Sigmoid colon (tissue), 7 donors: ENCODE data around the gene ZRSR2. TPM values are rescaled to one million over a fixed set of nuclear protein-coding genes. Genes with fewer than 3 reads are reported as not detected.
A peak's percentile ranks its signal among the peaks of the same experiment; 100 is the strongest.

ENCODE experiments used
- DNase-seq: peaks from one replicate; pipeline ENCODE4 v3.0.0-alpha.2; 2019
- H3K27ac ChIP-seq, 4 donors: fragments of 200-600 bp; sonication (generic); one replicate each; pipeline ENCODE4 v1.5.1; 2016 to 2019; ENCODE audit warnings: mild to moderate bottlenecking in 1 of 4
- H3K27me3 ChIP-seq, 3 donors: fragments of 200-600 bp; sonication (generic); one replicate each; pipeline ENCODE4 v1.5.1; 2019; ENCODE audit warnings: mild to moderate bottlenecking in 1 of 3
- H3K36me3 ChIP-seq, 4 donors: fragments of 200-600 bp; sonication (generic); one replicate each; pipeline ENCODE4 v1.5.1; 2016 to 2019
- H3K4me1 ChIP-seq, 4 donors: fragments of 200-600 bp; sonication (generic); one replicate each; pipeline ENCODE4 v1.5.1; 2017 to 2019
- H3K4me3 ChIP-seq, 4 donors: fragments of 200-600 bp; sonication (generic); one replicate each; pipeline ENCODE4 v1.5.1; 2017 to 2019; ENCODE audit warnings: mild to moderate bottlenecking in 2 of 4, moderate library complexity in 1 of 4
- H3K9me3 ChIP-seq, 4 donors: fragments of 200-600 bp in 3 of 4; sonication (generic) in 3 of 4; one replicate each; pipeline versions ENCODE4 v1.5.1 to v1.6.1; 2013 to 2019
- EP300 ChIP-seq, 4 donors: sonication (generic); formaldehyde crosslinking; IDR thresholded peaks; one replicate each; pipeline ENCODE4 v1.6.1; 2017; ENCODE audit warnings: antibody characterized with exemption in 4 of 4
- POLR2A ChIP-seq, 2 donors: fragments of 450-650 bp; IDR thresholded peaks; one replicate each; pipeline ENCODE4 v1.6.1; 2016; ENCODE audit warnings: antibody characterized with exemption in 2 of 2, mild to moderate bottlenecking in 2 of 2, moderate library complexity in 2 of 2
- POLR2AphosphoS5 ChIP-seq, 4 donors: sonication (generic); formaldehyde crosslinking; IDR thresholded peaks; one replicate each; pipeline ENCODE4 v1.6.1; 2017; ENCODE audit warnings: antibody characterized with exemption in 4 of 4
- WGBS, 2 donors: extraction: QIAGEN DNeasy Blood & Tissue Kit; methylation state at CpG; one replicate each; pipeline ENCODE4 v1.1.7; 2013; 5-methylcytosine and 5-hydroxymethylcytosine counted together
- intact Hi-C: fragments of 100-400 bp; cut with DNase I; formaldehyde crosslinking; loops from one replicate; pipeline ENCODE4 v1.15.1; 2023
- polyA plus RNA-seq, 3 donors: library from polyadenylated mRNA; stranded (reverse); fragments of 200-250 nt; gene quantifications; one replicate each; pipeline ENCODE4 v1.2.3, GENCODE V29; 2013
- total RNA-seq, 4 donors: library from RNA; depleted of rRNA; stranded (reverse); fragments of >200 nt; gene quantifications; one replicate each; pipeline ENCODE4 v1.1.0, GENCODE V29; 2016
- TF ChIP-seq, protein P1 (sequence below), 4 experiments: fragments of 450-650 bp in 3 of 4; fragments of 200-600 bp in 1 of 4; IDR thresholded peaks; one replicate each; pipeline ENCODE4 v1.5.1; 2016 to 2019; ENCODE audit warnings: antibody characterized with exemption in 4 of 4, mild to moderate bottlenecking in 3 of 4, moderate library complexity in 2 of 4
- donor health status: healthy with polysubstance abuse.
- donor health status: Bipolar disorder and iron deficiency.
- donor health status: healthy.

ZRSR2 gene
- total and polyA plus RNA-seq, 7 donors: 6.8 to 15.6 (median 12.6) TPM

DNA sequence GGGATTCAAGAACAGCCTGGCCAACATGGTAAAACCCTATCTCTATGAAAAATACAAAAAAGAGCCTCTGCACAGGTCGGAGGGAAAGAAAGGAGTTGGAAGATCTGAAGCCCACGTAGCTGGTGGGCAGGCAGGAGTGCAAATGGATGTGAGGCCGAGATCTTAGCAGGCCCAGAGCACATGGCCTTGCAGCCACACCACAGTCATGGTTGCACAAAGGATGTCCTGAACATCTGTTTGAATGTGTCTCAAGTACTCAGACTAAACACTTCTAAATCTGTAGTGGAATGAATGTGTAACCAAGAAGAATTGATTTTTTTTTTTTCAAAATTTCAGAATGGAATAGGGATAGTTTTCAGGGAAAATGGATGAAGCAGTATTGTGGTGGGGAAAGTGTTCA lies 41.4 kb upstream of the ZRSR2 start:
- Histone ChIP-seq H3K27me3 (no peaks in the 10 kb centered on the region), H3K27ac (peak overlapping the region in 2 of 4 donors; percentile 72 to 76), H3K9me3 (no peaks in the 10 kb centered on the region), H3K4me1 (peaks cover 0 to 30% (median 19%) of the 10 kb centered on the region in 4 donors), H3K36me3 (no peaks in the 10 kb centered on the region), H3K4me3 (no peak overlapping the region)
- intact Hi-C loops: no loop called here
- no peak for TF ChIP-seq EP300 (IDR thresholded peaks at IDR 0.05)
- DNase-seq: no peak
- WGBS, 2 donors: 84 to 86% methylated on average over 3 of the region's 3 CpGs

DNA sequence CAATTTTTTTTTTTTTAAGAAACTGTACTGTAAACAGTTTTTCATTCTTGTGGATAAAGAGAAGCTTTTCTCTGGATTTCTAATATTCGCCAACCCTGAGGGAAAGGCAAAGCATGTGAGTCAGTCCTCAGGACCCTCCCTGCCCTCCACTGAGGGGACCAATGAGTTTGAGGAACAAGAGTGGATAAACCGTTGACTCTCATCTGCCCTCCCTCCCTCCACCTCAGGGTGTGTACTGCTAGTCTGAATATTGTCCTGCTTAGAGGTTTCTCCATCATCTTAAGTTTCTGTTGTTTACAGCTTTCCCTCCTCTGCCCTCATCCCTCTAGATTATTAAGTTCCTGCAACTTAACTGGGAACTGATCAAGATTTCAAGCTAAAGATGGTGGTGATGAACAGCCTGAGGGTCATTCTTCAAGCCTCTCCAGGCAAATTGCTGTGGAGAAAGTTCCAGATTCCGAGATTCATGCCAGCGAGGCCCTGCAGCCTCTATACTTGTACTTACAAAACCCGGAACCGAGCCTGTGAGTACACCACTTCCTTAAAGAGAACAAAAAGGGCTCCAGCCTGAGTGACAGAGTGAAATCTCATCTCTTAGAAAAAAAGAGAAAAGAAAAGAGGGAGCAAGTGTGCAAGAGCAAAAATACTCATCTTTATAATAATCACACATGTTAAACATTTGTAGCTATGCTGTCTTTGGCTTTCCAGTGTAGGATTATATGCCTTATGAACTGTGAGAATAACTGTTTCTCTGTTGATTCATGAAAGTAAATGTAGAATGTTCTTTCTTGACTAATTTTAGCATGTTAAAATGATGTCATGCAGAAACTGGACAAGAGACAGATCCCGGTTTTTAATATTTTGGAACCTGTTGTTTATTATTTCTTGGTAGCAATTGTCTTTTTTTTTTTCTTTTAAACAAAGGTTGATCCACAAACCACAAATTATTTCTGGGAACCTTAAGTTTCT lies 40.4 kb upstream of the ZRSR2 start:
- no peak for DNase-seq
- H3K27me3 ChIP-seq: no peaks in the 10 kb centered on the region
- WGBS, 2 donors: 37 to 64% methylated on average over 7 of the region's 7 CpGs

DNA sequence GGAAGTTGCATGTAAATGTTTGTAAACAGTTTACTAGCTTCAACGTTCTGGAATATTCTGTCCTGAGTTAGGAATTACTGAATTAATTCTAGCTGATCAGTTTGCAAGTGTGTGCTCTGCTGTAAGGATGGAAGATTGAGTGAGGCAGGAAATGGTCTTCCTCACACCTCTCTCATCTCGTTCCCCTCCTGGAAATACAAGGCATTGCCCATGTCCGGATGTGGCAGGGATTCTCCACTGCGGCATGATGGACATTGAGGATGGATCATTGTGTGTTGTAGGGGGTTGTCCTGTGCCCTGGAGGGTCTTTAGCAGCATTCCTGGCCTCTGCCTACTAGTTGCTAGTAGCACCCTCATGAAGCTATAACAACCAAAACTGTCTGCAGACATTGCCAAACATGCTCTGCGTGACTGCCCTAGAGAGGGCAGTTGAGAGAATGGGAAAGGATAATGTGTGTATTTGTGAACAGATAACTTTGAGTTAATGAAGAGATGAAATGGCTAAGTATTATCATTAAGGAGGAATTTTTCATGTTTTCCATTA lies 39.6 kb upstream of the ZRSR2 start:
- DNase-seq: no peak
- no peaks in the 10 kb centered on the region for H3K36me3 ChIP-seq
- intact Hi-C loops: no loop called here
- WGBS, 2 donors: 48 to 55% methylated on average over 5 of the region's 5 CpGs
- no peaks in the 10 kb centered on the region for H3K9me3 ChIP-seq
- H3K4me1 ChIP-seq: peaks cover 0 to 30% (median 19%) of the 10 kb centered on the region in 4 donors
- H3K4me3 ChIP-seq: no peak overlapping the region
- TF ChIP-seq POLR2A (IDR thresholded peaks at IDR 0.05) (no peak), EP300 (IDR thresholded peaks at IDR 0.05) (no peak), POLR2AphosphoS5 (IDR thresholded peaks at IDR 0.05) (no peak)
- TF ChIP-seq, protein P1, sequence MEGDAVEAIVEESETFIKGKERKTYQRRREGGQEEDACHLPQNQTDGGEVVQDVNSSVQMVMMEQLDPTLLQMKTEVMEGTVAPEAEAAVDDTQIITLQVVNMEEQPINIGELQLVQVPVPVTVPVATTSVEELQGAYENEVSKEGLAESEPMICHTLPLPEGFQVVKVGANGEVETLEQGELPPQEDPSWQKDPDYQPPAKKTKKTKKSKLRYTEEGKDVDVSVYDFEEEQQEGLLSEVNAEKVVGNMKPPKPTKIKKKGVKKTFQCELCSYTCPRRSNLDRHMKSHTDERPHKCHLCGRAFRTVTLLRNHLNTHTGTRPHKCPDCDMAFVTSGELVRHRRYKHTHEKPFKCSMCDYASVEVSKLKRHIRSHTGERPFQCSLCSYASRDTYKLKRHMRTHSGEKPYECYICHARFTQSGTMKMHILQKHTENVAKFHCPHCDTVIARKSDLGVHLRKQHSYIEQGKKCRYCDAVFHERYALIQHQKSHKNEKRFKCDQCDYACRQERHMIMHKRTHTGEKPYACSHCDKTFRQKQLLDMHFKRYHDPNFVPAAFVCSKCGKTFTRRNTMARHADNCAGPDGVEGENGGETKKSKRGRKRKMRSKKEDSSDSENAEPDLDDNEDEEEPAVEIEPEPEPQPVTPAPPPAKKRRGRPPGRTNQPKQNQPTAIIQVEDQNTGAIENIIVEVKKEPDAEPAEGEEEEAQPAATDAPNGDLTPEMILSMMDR (IDR thresholded peaks at IDR 0.05): no peak
- peak overlapping the region; percentile 58 to 76 (median 72) for H3K27ac ChIP-seq
- H3K27me3 ChIP-seq: no peaks in the 10 kb centered on the region

More for the DNA sequence above, 40.4 kb upstream of the ZRSR2 start:
- peaks cover 0 to 30% (median 19%) of the 10 kb centered on the region in 4 donors for H3K4me1 ChIP-seq
- no peaks in the 10 kb centered on the region for H3K36me3 ChIP-seq
- intact Hi-C loops: no loop called here
- no peak for TF ChIP-seq POLR2A (IDR thresholded peaks at IDR 0.05)
- H3K27ac ChIP-seq: peak overlapping the region; percentile 58 to 76 (median 72)
- H3K9me3 ChIP-seq: no peaks in the 10 kb centered on the region
- no peak overlapping the region for H3K4me3 ChIP-seq

DNA sequence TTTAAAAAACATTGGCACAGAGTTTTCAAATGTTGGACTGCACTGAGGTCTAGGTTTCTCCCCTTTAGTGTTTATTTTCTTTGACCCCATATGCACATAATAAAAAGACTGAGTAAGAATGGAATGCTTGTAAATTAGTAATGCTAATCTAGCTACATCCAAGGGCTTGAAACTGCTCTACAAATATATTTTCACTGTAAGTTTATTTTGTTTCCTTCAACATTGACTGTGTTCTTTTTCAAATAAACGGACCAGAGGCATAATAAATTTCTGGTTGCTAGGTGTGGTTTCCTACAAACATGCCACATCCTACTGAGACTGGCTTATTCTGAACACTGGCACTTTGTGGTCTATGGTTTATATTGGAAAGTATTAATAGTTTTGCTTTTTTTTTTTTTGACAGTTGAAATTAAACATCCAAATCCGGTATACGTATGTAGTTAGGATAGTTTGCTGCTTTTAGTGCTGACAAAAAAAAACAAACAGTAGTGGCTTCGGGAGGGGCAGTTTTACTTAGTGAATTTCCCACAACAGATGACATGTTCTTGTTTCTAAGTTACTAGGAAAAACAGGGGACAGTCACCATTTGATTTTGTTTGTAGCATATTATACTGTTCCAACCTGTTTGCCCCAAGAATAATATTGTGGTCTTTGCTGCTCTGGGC lies 39.0 kb upstream of the ZRSR2 start:
- 2 to 3% methylated on average over 4 of the region's 4 CpGs for WGBS, 2 donors

DNA sequence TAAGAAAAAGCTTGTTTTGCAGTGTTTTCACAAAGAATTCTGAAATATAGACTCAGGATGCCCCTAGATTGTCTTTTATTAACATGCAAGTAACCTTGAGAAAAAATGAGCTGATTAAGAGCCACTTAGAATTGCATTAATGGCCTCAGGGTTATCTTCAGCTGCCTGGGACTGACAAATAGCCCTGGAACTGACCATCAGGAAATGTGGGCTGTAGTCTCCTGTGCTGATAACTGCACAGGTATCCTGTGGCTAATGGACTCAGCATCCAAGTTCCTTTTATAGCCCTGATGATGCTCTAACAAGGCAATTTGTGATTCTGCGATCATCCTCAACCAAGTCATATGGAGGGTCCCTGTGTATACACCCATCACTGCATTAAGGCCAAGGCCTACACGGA lies 35.2 kb upstream of the ZRSR2 start:
- no peak overlapping the region for H3K4me3 ChIP-seq
- DNase-seq: no peak
- H3K36me3 ChIP-seq: no peaks in the 10 kb centered on the region
- 89 to 96% methylated on average over 2 of the region's 2 CpGs for whole genome bisulfite sequencing, 2 donors
- no peak for TF ChIP-seq EP300 (IDR thresholded peaks at IDR 0.05)
- TF ChIP-seq POLR2A (IDR thresholded peaks at IDR 0.05): no peak
- TF ChIP-seq POLR2AphosphoS5 (IDR thresholded peaks at IDR 0.05): no peak
- TF ChIP-seq, protein P1 (IDR thresholded peaks at IDR 0.05): no peak
- no peaks in the 10 kb centered on the region for H3K9me3 ChIP-seq
- intact Hi-C loops: no loop called here
- peaks cover 0 to 22% (median 11%) of the 10 kb centered on the region in 4 donors for H3K4me1 ChIP-seq
- no peaks in the 10 kb centered on the region for H3K27me3 ChIP-seq
- H3K27ac ChIP-seq: no peak overlapping the region

More for the DNA sequence above, 39.0 kb upstream of the ZRSR2 start:
- peak overlapping the region; percentile 58 to 76 (median 72) for H3K27ac ChIP-seq
- H3K4me3 ChIP-seq: no peak overlapping the region
- H3K9me3 ChIP-seq: no peaks in the 10 kb centered on the region
- intact Hi-C loops: no loop called here
- H3K27me3 ChIP-seq: no peaks in the 10 kb centered on the region
- H3K4me1 ChIP-seq: peaks cover 0 to 30% (median 19%) of the 10 kb centered on the region in 4 donors
- no peaks in the 10 kb centered on the region for H3K36me3 ChIP-seq
- TF ChIP-seq POLR2A (IDR thresholded peaks at IDR 0.05): no peak
- TF ChIP-seq, protein P1 (IDR thresholded peaks at IDR 0.05): no peak
- no peak for TF ChIP-seq EP300 (IDR thresholded peaks at IDR 0.05)
- peak in 1 of 4 donors; percentile 12 for TF ChIP-seq POLR2AphosphoS5 (IDR thresholded peaks at IDR 0.05)
- DNase-seq: no peak
